Hepatocyte (in vitro differentiated cells): Measurements from ENCODE around the gene HELZ2. TPM values are rescaled to one million over a fixed set of nuclear protein-coding genes. Genes with fewer than 3 reads are reported as not detected.
A peak's percentile ranks its signal among the peaks of the same experiment; 100 is the strongest.

ENCODE experiments used
- DNase-seq: peaks from one replicate; pipeline ENCODE4 v3.0.0-alpha.2; 2016; ENCODE audit warnings: low spot score
- H2AFZ ChIP-seq: fragments of 200-600 bp; sonication (generic); 2 replicates; pipeline ENCODE4 v1.6.0; 2016; ENCODE audit warnings: antibody characterized with exemption, mild to moderate bottlenecking
- H3K27ac ChIP-seq: fragments of 200-600 bp; sonication (generic); 2 replicates; pipeline ENCODE4 v1.5.1; 2016; ENCODE audit warnings: mild to moderate bottlenecking
- H3K27me3 ChIP-seq: fragments of 200-600 bp; sonication (generic); 2 replicates; pipeline ENCODE4 v1.6.1; 2016
- H3K36me3 ChIP-seq: fragments of 200-600 bp; sonication (generic); replicated peaks from 2 replicates; pipeline ENCODE4 v1.5.1; 2016; ENCODE audit warnings: low read depth; ENCODE audit not compliant: insufficient read depth
- H3K4me1 ChIP-seq: fragments of 200-600 bp; sonication (generic); 2 replicates; pipeline ENCODE4 v1.5.1; 2016; ENCODE audit warnings: mild to moderate bottlenecking, moderate library complexity; ENCODE audit not compliant: insufficient read depth
- H3K4me2 ChIP-seq: fragments of 200-600 bp; sonication (generic); 2 replicates; pipeline ENCODE4 v1.6.0; 2016
- H3K4me3 ChIP-seq: fragments of 200-600 bp; sonication (generic); 2 replicates; pipeline ENCODE4 v1.5.1; 2016; ENCODE audit warnings: mild to moderate bottlenecking
- H3K79me2 ChIP-seq: fragments of 200-600 bp; sonication (generic); 2 replicates; pipeline ENCODE4 v1.6.0; 2017; ENCODE audit warnings: mild to moderate bottlenecking
- H3K9me2 ChIP-seq: fragments of 200-600 bp; sonication (generic); replicated peaks from 2 replicates; pipeline ENCODE4 v1.6.0; 2017; ENCODE audit warnings: mild to moderate bottlenecking; ENCODE audit not compliant: insufficient read depth
- H3K9me3 ChIP-seq: fragments of 200-600 bp; sonication (generic); 2 replicates; pipeline ENCODE4 v1.5.1; 2016; ENCODE audit warnings: low read depth, mild to moderate bottlenecking
- H4K20me1 ChIP-seq: fragments of 200-600 bp; sonication (generic); 2 replicates; pipeline ENCODE4 v1.6.0; 2016; ENCODE audit warnings: mild to moderate bottlenecking; ENCODE audit not compliant: insufficient read depth, poor library complexity, severe bottlenecking
- CTCF ChIP-seq: fragments of 200-600 bp; sonication (generic); IDR thresholded peaks from 2 replicates; pipeline ENCODE4 v1.5.1; 2016; ENCODE audit warnings: antibody characterized with exemption, mild to moderate bottlenecking; ENCODE audit not compliant: poor library complexity
- EZH2 ChIP-seq: fragments of 200-600 bp; sonication (generic); IDR thresholded peaks from 2 replicates; pipeline ENCODE4 v1.6.1; 2016; ENCODE audit warnings: antibody characterized with exemption, mild to moderate bottlenecking, borderline replicate concordance
- EZH2phosphoT487 ChIP-seq: fragments of 200-600 bp; sonication (generic); IDR thresholded peaks from one replicate; pipeline ENCODE4 v1.6.1; 2018; ENCODE audit warnings: antibody characterized with exemption, mild to moderate bottlenecking, low read depth, moderate library complexity; ENCODE audit not compliant: unreplicated experiment, severe bottlenecking
- WGBS: methylation state at CpG from one replicate; pipeline ENCODE4 v1.1.6; 2016; ENCODE audit warnings: low lambda C conversion rate; ENCODE audit errors: missing lambda C conversion rate; 5-methylcytosine and 5-hydroxymethylcytosine counted together
- polyA plus RNA-seq: library from polyadenylated mRNA; unstranded; fragments of >200 nt; fragmentation: Nextera tagmentation; extraction: Ambion mirVana; gene quantifications from 2 replicates; pipeline ENCODE4 v1.2.1, GENCODE V29; 2016
- total RNA-seq: library from RNA; depleted of rRNA; stranded (reverse); fragments of >200 nt; gene quantifications from 2 replicates; pipeline ENCODE4 v1.2.3, GENCODE V29; 2014

HELZ2 gene
- 14.8 and 17.0 TPM in 2 replicates for total RNA-seq
- polyA plus RNA-seq, result 4.6 and 5.8 TPM in 2 replicates

DNA sequence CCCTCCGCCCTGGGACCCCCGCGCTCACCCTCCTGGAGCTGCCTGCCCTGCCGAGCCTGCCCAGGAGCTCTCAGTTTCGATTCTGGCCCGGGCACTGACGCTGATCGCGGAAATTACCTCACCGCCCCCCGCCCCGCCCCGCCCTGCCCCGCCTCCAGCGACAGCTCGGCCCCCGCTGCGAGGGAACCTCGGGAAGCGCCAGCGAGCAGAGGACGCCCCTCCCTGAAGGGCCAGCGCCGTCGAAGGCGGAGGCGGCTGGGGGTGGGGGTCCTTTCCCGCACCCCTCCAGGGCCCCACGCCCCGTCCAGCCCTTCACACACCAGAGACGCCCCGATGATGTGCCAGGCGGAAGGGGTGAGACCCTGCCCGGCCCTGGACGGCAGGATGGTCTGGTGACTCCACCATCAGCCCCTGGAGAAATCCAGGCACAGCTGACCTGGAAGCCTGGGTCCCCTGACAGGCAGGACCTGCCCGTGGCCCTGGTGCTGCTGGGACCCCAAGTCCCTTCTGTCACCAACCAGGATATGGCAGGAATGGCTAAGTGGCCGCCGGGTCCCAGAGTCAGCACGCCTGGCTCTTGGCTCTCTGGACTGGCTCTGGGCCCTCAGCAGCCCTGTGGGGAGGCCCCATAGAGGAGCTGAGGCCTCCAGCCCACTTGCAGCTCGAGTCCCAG lies at the start of gene HELZ2:
TSS of gene HELZ2 (minus strand) at position 84 of the 673 bp plus-strand sequence. CDS start 1,854 bp downstream, outside the sequence.
- no peaks in the 10 kb centered on the region for H4K20me1 ChIP-seq
- peaks cover 6% of the 10 kb centered on the region for H3K79me2 ChIP-seq
- no peaks in the 10 kb centered on the region for H3K9me2 ChIP-seq
- H3K4me1 ChIP-seq, result peaks cover 14% of the 10 kb centered on the region
- WGBS, result 18% methylated on average over 20 of the region's 40 CpGs
- H3K4me2 ChIP-seq, result peak within 1 kb of the TSS; percentile 94
- peak; percentile 88 for DNase-seq
- TF ChIP-seq EZH2phosphoT487, result no peak
- TF ChIP-seq EZH2, result no peak
- no peak for TF ChIP-seq CTCF
- peak within 1 kb of the TSS; percentile 37 for H3K27ac ChIP-seq
- H2AFZ ChIP-seq, result peak within 1 kb of the TSS; percentile 88
- H3K4me3 ChIP-seq, result peak within 1 kb of the TSS; percentile 85
- H3K36me3 ChIP-seq, result no peaks in the 10 kb centered on the region
- no peaks in the 10 kb centered on the region for H3K27me3 ChIP-seq
- H3K9me3 ChIP-seq, result no peaks in the 10 kb centered on the region

- WGBS, result 98% methylated on average over 14 of the region's 14 CpGs
- H3K4me1 ChIP-seq, result peaks cover 7% of the 10 kb centered on the region
- no peaks in the 10 kb centered on the region for H3K27me3 ChIP-seq
- TF ChIP-seq EZH2 (no peak), CTCF (no peak), EZH2phosphoT487 (no peak)
- H3K36me3 ChIP-seq, result no peaks in the 10 kb centered on the region
- H3K9me3 ChIP-seq, result no peaks in the 10 kb centered on the region
- H3K4me2 ChIP-seq, result no peak overlapping the region
- peaks cover 81% of the 10 kb centered on the region for H3K79me2 ChIP-seq
- H2AFZ ChIP-seq, result no peak overlapping the region
- peaks cover 4% of the 10 kb centered on the region for H4K20me1 ChIP-seq
- no peak for DNase-seq
- H3K9me2 ChIP-seq, result no peaks in the 10 kb centered on the region
- H3K4me3 ChIP-seq, result no peak overlapping the region
- no peak overlapping the region for H3K27ac ChIP-seq
Observed at GRCh38 chr20:63622732-63623131, 48.7 kb upstream of the HELZ2 start.

GRCh38 chr20:63622096-63622495 lies 48.1 kb upstream of the HELZ2 start:
- TF ChIP-seq CTCF (no peak), EZH2 (no peak)
- DNase-seq, result no peak
- H3K4me1 ChIP-seq, result peaks cover 4% of the 10 kb centered on the region
- no peak overlapping the region for H2AFZ ChIP-seq
- H4K20me1 ChIP-seq, result peaks cover 4% of the 10 kb centered on the region
- no peak overlapping the region for H3K4me2 ChIP-seq
- no peaks in the 10 kb centered on the region for H3K9me3 ChIP-seq
- H3K36me3 ChIP-seq, result no peaks in the 10 kb centered on the region
- no peak overlapping the region for H3K27ac ChIP-seq
- H3K9me2 ChIP-seq, result no peaks in the 10 kb centered on the region
- 98% methylated on average over 4 of the region's 4 CpGs for WGBS
- H3K27me3 ChIP-seq, result no peaks in the 10 kb centered on the region
- no peak overlapping the region for H3K4me3 ChIP-seq
- H3K79me2 ChIP-seq, result peaks cover 75% of the 10 kb centered on the region
